H1 (cell line): ENCODE results near the gene TECR. TPM values are rescaled to one million over a fixed set of nuclear protein-coding genes. Genes with fewer than 3 reads are reported as not detected.

Experiments
- ASH2L ChIP-seq: fragments of 200-600, 300-600 bp; sonication (generic); IDR thresholded peaks from one replicate; pipeline ENCODE4 v1.7.1; 2017; ENCODE audit warnings: low read length
- BCL11A ChIP-seq, 2 experiments: IDR thresholded peaks; one replicate each; pipeline ENCODE4 v1.6.1; 2011; ENCODE audit warnings: low read depth in 2 of 2, low read length in 2 of 2, mild to moderate bottlenecking in 2 of 2
- BRCA1 ChIP-seq: IDR thresholded peaks from 2 replicates; pipeline ENCODE4 v1.6.1; 2012; ENCODE audit warnings: low read depth, low read length, improper control_type of control experiment
- CBX5 ChIP-seq: fragments of 300-800, 300-1000 bp; sonication (generic); IDR thresholded peaks from 2 replicates; pipeline ENCODE4 v1.7.1; 2016; ENCODE audit warnings: antibody characterized with exemption, low read length, low read depth
- GTF2F1 ChIP-seq: IDR thresholded peaks from 2 replicates; pipeline ENCODE4 v1.6.1; 2012; ENCODE audit warnings: low read depth, low read length, improper control_type of control experiment, borderline replicate concordance
- HDAC6 ChIP-seq: IDR thresholded peaks from one replicate; pipeline ENCODE4 v1.7.1; 2012; ENCODE audit warnings: low read depth, mild to moderate bottlenecking, inconsistent platforms, low read length, moderate library complexity
- KDM4A ChIP-seq: IDR thresholded peaks from one replicate; pipeline ENCODE4 v1.7.1; 2012; ENCODE audit warnings: low read depth, mild to moderate bottlenecking, moderate library complexity, low read length, inconsistent platforms; ENCODE audit not compliant: severe bottlenecking
- RAD21 ChIP-seq, 2 experiments: IDR thresholded peaks in 1 of 2; conservative IDR thresholded peaks in 1 of 2; 2 replicates each; pipeline ENCODE4 v1.6.1; 2011; ENCODE audit warnings: low read depth in 2 of 2, low read length in 2 of 2, improper control_type of control experiment in 1 of 2, inconsistent platforms in 1 of 2, mild to moderate bottlenecking in 1 of 2, moderate library complexity in 1 of 2
- SP4 ChIP-seq: IDR thresholded peaks from 2 replicates; pipeline ENCODE4 v1.6.1; 2012; ENCODE audit warnings: low read length, inconsistent platforms
- TCF12 ChIP-seq: IDR thresholded peaks from 2 replicates; pipeline ENCODE4 v1.6.1; 2011; ENCODE audit warnings: low read depth, mild to moderate bottlenecking, low read length
- YY1 ChIP-seq: IDR thresholded peaks from 2 replicates; pipeline ENCODE4 v1.6.1; 2011; ENCODE audit warnings: low read depth, mild to moderate bottlenecking, low read length
- ZNF274 ChIP-seq: IDR thresholded peaks from 2 replicates; pipeline ENCODE4 v1.7.0; 2012; ENCODE audit warnings: low read length, borderline replicate concordance; ENCODE audit errors: extremely low read depth
- polyA plus RNA-seq, 7 experiments: library from polyadenylated mRNA; depleted of rRNA in 3 of 7; stranded (reverse) in 5 of 7; unstranded in 2 of 7; fragments of >200 nt in 5 of 7; fragments of 200-250 nt in 2 of 7; gene quantifications; 1 replicate in 5 of 7; 2 replicates in 1 of 7; 4 replicates in 1 of 7; pipeline versions ENCODE4 v1.2.1 to v1.2.3, GENCODE V29; 2011 to 2013; ENCODE audit warnings: missing spikeins in 2 of 7, mixed read lengths in 2 of 7
- total RNA-seq: library from RNA; stranded (reverse); fragmentation: NEBNext Ultra II Directional; extraction: Animal tissue kit (Norgen Biotek cat#: 25700); gene quantifications from 2 replicates; pipeline ENCODE4 v1.2.1, GENCODE V29; 2021
- TF ChIP-seq, protein P1 (sequence below): fragments of 300-600 bp; sonication (generic); IDR thresholded peaks from 2 replicates; pipeline ENCODE4 v1.7.1; 2012; ENCODE audit warnings: low read length, moderate library complexity, mild to moderate bottlenecking, inconsistent platforms; ENCODE audit not compliant: insufficient replicate concordance

The TECR gene
- total and polyA plus RNA-seq, 2 of the 8 experiments (the other 6 are each of a cell fraction or from before 2014, with no cell fraction given): 172 to 405 TPM

DNA sequence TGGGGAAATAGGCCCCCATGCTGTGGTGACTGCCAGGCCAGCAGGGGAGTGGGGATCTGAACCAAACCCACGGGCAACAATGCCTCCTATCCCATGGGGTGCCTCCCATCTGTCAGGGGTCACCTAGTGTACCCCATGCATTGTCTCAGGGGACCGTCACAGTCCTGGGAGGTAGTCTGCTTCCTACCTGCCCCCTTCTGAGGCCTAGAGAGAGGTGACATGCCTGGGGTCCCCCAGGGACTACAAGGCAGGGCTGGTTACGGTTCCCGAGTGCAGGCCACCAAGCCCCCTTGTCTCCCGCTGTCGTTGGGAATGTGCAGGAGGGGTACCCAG is 31.3 kb downstream of the TECR start (continued):
- TF ChIP-seq, protein P1, sequence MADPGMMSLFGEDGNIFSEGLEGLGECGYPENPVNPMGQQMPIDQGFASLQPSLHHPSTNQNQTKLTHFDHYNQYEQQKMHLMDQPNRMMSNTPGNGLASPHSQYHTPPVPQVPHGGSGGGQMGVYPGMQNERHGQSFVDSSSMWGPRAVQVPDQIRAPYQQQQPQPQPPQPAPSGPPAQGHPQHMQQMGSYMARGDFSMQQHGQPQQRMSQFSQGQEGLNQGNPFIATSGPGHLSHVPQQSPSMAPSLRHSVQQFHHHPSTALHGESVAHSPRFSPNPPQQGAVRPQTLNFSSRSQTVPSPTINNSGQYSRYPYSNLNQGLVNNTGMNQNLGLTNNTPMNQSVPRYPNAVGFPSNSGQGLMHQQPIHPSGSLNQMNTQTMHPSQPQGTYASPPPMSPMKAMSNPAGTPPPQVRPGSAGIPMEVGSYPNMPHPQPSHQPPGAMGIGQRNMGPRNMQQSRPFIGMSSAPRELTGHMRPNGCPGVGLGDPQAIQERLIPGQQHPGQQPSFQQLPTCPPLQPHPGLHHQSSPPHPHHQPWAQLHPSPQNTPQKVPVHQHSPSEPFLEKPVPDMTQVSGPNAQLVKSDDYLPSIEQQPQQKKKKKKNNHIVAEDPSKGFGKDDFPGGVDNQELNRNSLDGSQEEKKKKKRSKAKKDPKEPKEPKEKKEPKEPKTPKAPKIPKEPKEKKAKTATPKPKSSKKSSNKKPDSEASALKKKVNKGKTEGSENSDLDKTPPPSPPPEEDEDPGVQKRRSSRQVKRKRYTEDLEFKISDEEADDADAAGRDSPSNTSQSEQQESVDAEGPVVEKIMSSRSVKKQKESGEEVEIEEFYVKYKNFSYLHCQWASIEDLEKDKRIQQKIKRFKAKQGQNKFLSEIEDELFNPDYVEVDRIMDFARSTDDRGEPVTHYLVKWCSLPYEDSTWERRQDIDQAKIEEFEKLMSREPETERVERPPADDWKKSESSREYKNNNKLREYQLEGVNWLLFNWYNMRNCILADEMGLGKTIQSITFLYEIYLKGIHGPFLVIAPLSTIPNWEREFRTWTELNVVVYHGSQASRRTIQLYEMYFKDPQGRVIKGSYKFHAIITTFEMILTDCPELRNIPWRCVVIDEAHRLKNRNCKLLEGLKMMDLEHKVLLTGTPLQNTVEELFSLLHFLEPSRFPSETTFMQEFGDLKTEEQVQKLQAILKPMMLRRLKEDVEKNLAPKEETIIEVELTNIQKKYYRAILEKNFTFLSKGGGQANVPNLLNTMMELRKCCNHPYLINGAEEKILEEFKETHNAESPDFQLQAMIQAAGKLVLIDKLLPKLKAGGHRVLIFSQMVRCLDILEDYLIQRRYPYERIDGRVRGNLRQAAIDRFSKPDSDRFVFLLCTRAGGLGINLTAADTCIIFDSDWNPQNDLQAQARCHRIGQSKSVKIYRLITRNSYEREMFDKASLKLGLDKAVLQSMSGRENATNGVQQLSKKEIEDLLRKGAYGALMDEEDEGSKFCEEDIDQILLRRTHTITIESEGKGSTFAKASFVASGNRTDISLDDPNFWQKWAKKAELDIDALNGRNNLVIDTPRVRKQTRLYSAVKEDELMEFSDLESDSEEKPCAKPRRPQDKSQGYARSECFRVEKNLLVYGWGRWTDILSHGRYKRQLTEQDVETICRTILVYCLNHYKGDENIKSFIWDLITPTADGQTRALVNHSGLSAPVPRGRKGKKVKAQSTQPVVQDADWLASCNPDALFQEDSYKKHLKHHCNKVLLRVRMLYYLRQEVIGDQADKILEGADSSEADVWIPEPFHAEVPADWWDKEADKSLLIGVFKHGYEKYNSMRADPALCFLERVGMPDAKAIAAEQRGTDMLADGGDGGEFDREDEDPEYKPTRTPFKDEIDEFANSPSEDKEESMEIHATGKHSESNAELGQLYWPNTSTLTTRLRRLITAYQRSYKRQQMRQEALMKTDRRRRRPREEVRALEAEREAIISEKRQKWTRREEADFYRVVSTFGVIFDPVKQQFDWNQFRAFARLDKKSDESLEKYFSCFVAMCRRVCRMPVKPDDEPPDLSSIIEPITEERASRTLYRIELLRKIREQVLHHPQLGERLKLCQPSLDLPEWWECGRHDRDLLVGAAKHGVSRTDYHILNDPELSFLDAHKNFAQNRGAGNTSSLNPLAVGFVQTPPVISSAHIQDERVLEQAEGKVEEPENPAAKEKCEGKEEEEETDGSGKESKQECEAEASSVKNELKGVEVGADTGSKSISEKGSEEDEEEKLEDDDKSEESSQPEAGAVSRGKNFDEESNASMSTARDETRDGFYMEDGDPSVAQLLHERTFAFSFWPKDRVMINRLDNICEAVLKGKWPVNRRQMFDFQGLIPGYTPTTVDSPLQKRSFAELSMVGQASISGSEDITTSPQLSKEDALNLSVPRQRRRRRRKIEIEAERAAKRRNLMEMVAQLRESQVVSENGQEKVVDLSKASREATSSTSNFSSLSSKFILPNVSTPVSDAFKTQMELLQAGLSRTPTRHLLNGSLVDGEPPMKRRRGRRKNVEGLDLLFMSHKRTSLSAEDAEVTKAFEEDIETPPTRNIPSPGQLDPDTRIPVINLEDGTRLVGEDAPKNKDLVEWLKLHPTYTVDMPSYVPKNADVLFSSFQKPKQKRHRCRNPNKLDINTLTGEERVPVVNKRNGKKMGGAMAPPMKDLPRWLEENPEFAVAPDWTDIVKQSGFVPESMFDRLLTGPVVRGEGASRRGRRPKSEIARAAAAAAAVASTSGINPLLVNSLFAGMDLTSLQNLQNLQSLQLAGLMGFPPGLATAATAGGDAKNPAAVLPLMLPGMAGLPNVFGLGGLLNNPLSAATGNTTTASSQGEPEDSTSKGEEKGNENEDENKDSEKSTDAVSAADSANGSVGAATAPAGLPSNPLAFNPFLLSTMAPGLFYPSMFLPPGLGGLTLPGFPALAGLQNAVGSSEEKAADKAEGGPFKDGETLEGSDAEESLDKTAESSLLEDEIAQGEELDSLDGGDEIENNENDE: no peak
- TF ChIP-seq BRCA1: no peak
- no peak for TF ChIP-seq TCF12
- no peak for TF ChIP-seq ZNF274
- no peak for TF ChIP-seq GTF2F1
- no peak for TF ChIP-seq SP4
- TF ChIP-seq RAD21 (IDR thresholded peaks at IDR 0.05 in 1 of 2, conservative IDR thresholded peaks at IDR 0.05 in 1 of 2; ENCODE audit: low read depth in 2 of 2, low read length in 2 of 2): no peak
- no peak for TF ChIP-seq HDAC6
- TF ChIP-seq ASH2L: no peak
- TF ChIP-seq YY1: no peak
- no peak for TF ChIP-seq CBX5
- no peak for TF ChIP-seq KDM4A
- TF ChIP-seq BCL11A (IDR thresholded peaks at IDR 0.05; ENCODE audit: low read depth in 2 of 2, low read length in 2 of 2): no peak
